ENCODE data around the gene S100A16.

DNA sequence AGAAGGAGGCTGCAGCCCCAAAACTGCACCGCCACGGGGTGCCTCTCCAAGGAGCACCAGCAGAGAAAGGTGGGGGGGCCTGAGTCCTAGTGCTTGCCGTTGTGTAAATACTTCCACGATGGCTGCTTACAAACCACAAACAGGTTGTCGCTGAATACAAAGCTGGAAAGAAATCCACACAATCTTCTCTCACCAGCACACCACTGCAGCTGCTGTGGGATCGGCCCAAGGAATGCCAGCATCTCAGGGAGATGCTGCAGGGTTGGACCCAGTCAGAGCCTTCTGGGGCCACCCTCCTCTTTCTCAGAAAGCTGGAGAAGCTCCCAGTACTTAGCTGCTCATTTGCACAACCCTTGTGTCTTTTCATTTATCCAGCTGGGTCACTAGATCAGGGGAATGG lies 6.2 kb upstream of the S100A16 start:
- no peak for TF ChIP-seq CTCF (conservative IDR thresholded peaks at IDR 0.05; ENCODE audit: low read length)
- no peak for TF ChIP-seq EZH2phosphoT487 (IDR thresholded peaks at IDR 0.05; ENCODE audit: borderline replicate concordance, low read depth, low read length)
